ENCODE results near the gene ACTL9. TPM values are rescaled to one million over a fixed set of nuclear protein-coding genes. Genes with fewer than 3 reads are reported as not detected.
A peak's percentile ranks its signal among the peaks of the same experiment; 100 is the strongest.

Gene ACTL9
- polyA plus RNA-seq, 3 donors = not detected

GRCh38 chr19:8686549-8686948 is 12.0 kb downstream of the ACTL9 start:
- no peak overlapping the region for H3K4me3 ChIP-seq (replicated peaks in 1 of 3; ENCODE audit: low read depth in 2 of 3, low read length in 3 of 3)
- DNase-seq = no peak
- no peaks in the 10 kb centered on the region for H3K36me3 ChIP-seq (replicated peaks in 1 of 2; ENCODE audit: control insufficient read depth in 1 of 2, insufficient read depth in 2 of 2, low read length in 2 of 2)
- H4K20me1 ChIP-seq (ENCODE audit: insufficient read depth, low read length) = no peaks in the 10 kb centered on the region
- intact Hi-C loops (cut with micrococcal nuclease) = no loop called here
- H3K36me3 Mint-ChIP-seq = no peaks in the 10 kb centered on the region
- peaks cover 12% of the 10 kb centered on the region for H3K4me1 Mint-ChIP-seq
- H3K27ac ChIP-seq (ENCODE audit: low read depth in 1 of 2, low read length in 2 of 2) = no peak overlapping the region
- H3K9me3 Mint-ChIP-seq = peaks cover 0 to 4% (median 0%) of the 10 kb centered on the region in 7 donors
- 95% methylated on average over 3 of the region's 5 CpGs for WGBS (ENCODE audit: insufficient coverage)
- peaks cover 5 to 7% of the 10 kb centered on the region in 2 donors for H3K4me1 ChIP-seq (ENCODE audit: control insufficient read depth in 1 of 2, insufficient read depth in 2 of 2, low read length in 2 of 2)
- H3K4me3 Mint-ChIP-seq = no peak overlapping the region
- TF ChIP-seq CTCF (IDR thresholded peaks at IDR 0.05) = no peak
- no peak overlapping the region for H2AFZ ChIP-seq (ENCODE audit: insufficient read depth, low read depth, low read length, poor library complexity, severe bottlenecking)
- no peak overlapping the region for H3K9ac ChIP-seq (ENCODE audit: insufficient read depth, low read length, poor library complexity, severe bottlenecking)
- H3K27me3 Mint-ChIP-seq (ENCODE audit: low read depth in 3 of 3) = peaks cover 2 to 18% (median 5%) of the 10 kb centered on the region in 3 donors
- no peaks in the 10 kb centered on the region for H3K27me3 ChIP-seq (ENCODE audit: control insufficient read depth in 2 of 2, insufficient read depth in 2 of 2, low read length in 2 of 2)
- no peak overlapping the region for H3K4me2 ChIP-seq (replicated peaks; ENCODE audit: extremely low read depth, low read length, poor library complexity, severe bottlenecking)
- H3K79me2 ChIP-seq (ENCODE audit: insufficient read depth, low read length) = no peaks in the 10 kb centered on the region
- no peak overlapping the region for H3K27ac Mint-ChIP-seq
- H3K9me3 ChIP-seq (replicated peaks in 1 of 2; ENCODE audit: control insufficient read depth in 1 of 2, insufficient read depth in 1 of 2, low read length in 2 of 2) = no peaks in the 10 kb centered on the region

- no peak for DNase-seq
- intact Hi-C loops (cut with micrococcal nuclease) = no loop called here
- peak overlapping the region in 1 of 7 donors; percentile 7 for H3K27ac Mint-ChIP-seq
- Histone ChIP-seq H3K27ac (ENCODE audit: low read depth in 1 of 2, low read length in 2 of 2) (no peak overlapping the region), H3K9me3 (replicated peaks in 1 of 2; ENCODE audit: control insufficient read depth in 1 of 2, insufficient read depth in 1 of 2, low read length in 2 of 2) (no peaks in the 10 kb centered on the region), H3K4me1 (ENCODE audit: control insufficient read depth in 1 of 2, insufficient read depth in 2 of 2, low read length in 2 of 2) (peaks cover 10 to 14% of the 10 kb centered on the region in 2 donors), H3K9ac (ENCODE audit: insufficient read depth, low read length, poor library complexity, severe bottlenecking) (no peak overlapping the region), H3K79me2 (ENCODE audit: insufficient read depth, low read length) (no peaks in the 10 kb centered on the region), H4K20me1 (ENCODE audit: insufficient read depth, low read length) (no peaks in the 10 kb centered on the region), H3K36me3 (replicated peaks in 1 of 2; ENCODE audit: control insufficient read depth in 1 of 2, insufficient read depth in 2 of 2, low read length in 2 of 2) (no peaks in the 10 kb centered on the region), H3K4me3 (replicated peaks in 1 of 3; ENCODE audit: low read depth in 2 of 3, low read length in 3 of 3) (no peak overlapping the region), H3K4me2 (replicated peaks; ENCODE audit: extremely low read depth, low read length, poor library complexity, severe bottlenecking) (no peak overlapping the region), H2AFZ (ENCODE audit: insufficient read depth, low read depth, low read length, poor library complexity, severe bottlenecking) (no peak overlapping the region), H3K27me3 (ENCODE audit: control insufficient read depth in 2 of 2, insufficient read depth in 2 of 2, low read length in 2 of 2) (no peaks in the 10 kb centered on the region)
- no peaks in the 10 kb centered on the region for H3K36me3 Mint-ChIP-seq
- H3K9me3 Mint-ChIP-seq = peaks cover 0 to 4% (median 0%) of the 10 kb centered on the region in 7 donors
- WGBS (ENCODE audit: insufficient coverage) = 77% methylated on average over 10 of the region's 21 CpGs
- peaks cover 4 to 11% (median 5%) of the 10 kb centered on the region in 3 donors for H3K27me3 Mint-ChIP-seq (ENCODE audit: low read depth in 3 of 3)
- H3K4me1 Mint-ChIP-seq = peaks cover 18% of the 10 kb centered on the region
- no peak for TF ChIP-seq CTCF (IDR thresholded peaks at IDR 0.05)
- H3K4me3 Mint-ChIP-seq = no peak overlapping the region
Observed at GRCh38 chr19:8684001-8684902, 14.3 kb downstream of the ACTL9 start.

Data from CD14-positive monocyte (primary cell).